NCI-H2196 treated with DMSO at 0.1 percent for 48 hours (cell line): ENCODE measurements around the gene PLCB1.
"Not testable (repeated sequence)": the region's sequence is repeated elsewhere in the genome, so short reads cannot be mapped to it uniquely, and the experiment has no call there.

Source experiments
- DNase-seq: peaks from one replicate; lab custom pipeline; 2025; ENCODE audit not compliant: unreplicated experiment; lab: John Stamatoyannopoulos, UW

PLCB1 gene

GRCh38 chr20:8156235-8157079, 24.4 kb downstream of the PLCB1 start:
- no peak for DNase-seq

- DNase-seq, result not testable (repeated sequence)
These were observed 27.2 kb downstream of the PLCB1 start for GRCh38 chr20:8159217-8159616.

GRCh38 chr20:8161264-8162071, 29.4 kb downstream of the PLCB1 start:
- no peak for DNase-seq

- DNase-seq, result no peak
These were observed 30.5 kb downstream of the PLCB1 start for GRCh38 chr20:8162610-8163009.

- no peak for DNase-seq
These were observed 31.5 kb downstream of the PLCB1 start for GRCh38 chr20:8163543-8163942.

- DNase-seq, result no peak
These were observed 34.7 kb downstream of the PLCB1 start for GRCh38 chr20:8166730-8167129.

- no peak for DNase-seq
These were observed 36.8 kb downstream of the PLCB1 start for GRCh38 chr20:8168785-8169288.

- DNase-seq, result no peak
These were observed 38.9 kb downstream of the PLCB1 start for GRCh38 chr20:8170921-8171320.

GRCh38 chr20:8172191-8172590, 40.1 kb downstream of the PLCB1 start:
- no peak for DNase-seq

GRCh38 chr20:8175741-8176675, 43.9 kb downstream of the PLCB1 start:
- DNase-seq, result no peak

- DNase-seq, result no peak
These were observed 51.5 kb downstream of the PLCB1 start for GRCh38 chr20:8183526-8183925.

- no peak for DNase-seq
These were observed 55.7 kb downstream of the PLCB1 start for GRCh38 chr20:8187740-8188139.

GRCh38 chr20:8190043-8190880, 58.2 kb downstream of the PLCB1 start:
- DNase-seq, result no peak

- DNase-seq, result no peak
These were observed 62.7 kb downstream of the PLCB1 start for GRCh38 chr20:8194721-8195120.

GRCh38 chr20:8196096-8196495, 64.0 kb downstream of the PLCB1 start:
- DNase-seq, result no peak

- DNase-seq, result no peak
These were observed 68.2 kb downstream of the PLCB1 start for GRCh38 chr20:8200220-8200619.

GRCh38 chr20:8203366-8203765, 71.3 kb downstream of the PLCB1 start:
- no peak for DNase-seq

- DNase-seq, result no peak
These were observed 73.9 kb downstream of the PLCB1 start for GRCh38 chr20:8205996-8206395.

GRCh38 chr20:8208226-8208625, 76.2 kb downstream of the PLCB1 start:
- DNase-seq, result no peak

- DNase-seq, result no peak
These were observed 77.0 kb downstream of the PLCB1 start for GRCh38 chr20:8209061-8209460.
